K562 (cell line): ENCODE results near the gene PLCD1. TPM values are rescaled to one million over a fixed set of nuclear protein-coding genes. Genes with fewer than 3 reads are reported as not detected.

Experiments used
- CBFB ChIP-seq: sonication (generic); formaldehyde crosslinking; IDR thresholded peaks from 2 replicates; pipeline ENCODE4 v1.4.0; 2020; ENCODE audit warnings: mild to moderate bottlenecking, missing genetic modification reagents
- CREM ChIP-seq: IDR thresholded peaks from 2 replicates; pipeline ENCODE4 v1.6.1; 2014; ENCODE audit warnings: antibody characterized with exemption, low read depth
- DPF2 ChIP-seq: fragments of 450-650 bp; IDR thresholded peaks from 2 replicates; pipeline ENCODE4 v1.6.1; 2016
- FOSL1 ChIP-seq: fragments of 200-800 bp; sonication (Bioruptor generic); conservative IDR thresholded peaks from 2 replicates; pipeline ENCODE4 v1.6.1; 2016; ENCODE audit warnings: missing genetic modification characterization, missing compliant biosample characterization
- FOXK2 ChIP-seq, 2 experiments: fragments of 450-650 bp; IDR thresholded peaks in 1 of 2; conservative IDR thresholded peaks in 1 of 2; 2 replicates each; pipeline ENCODE4 v1.6.1; 2016; ENCODE audit warnings: low read depth in 2 of 2, mild to moderate bottlenecking in 1 of 2
- HNRNPLL ChIP-seq: fragments of 200-400 bp; formaldehyde crosslinking; IDR thresholded peaks from 2 replicates; pipeline ENCODE4 v1.6.1; 2017; ENCODE audit warnings: low read length, low read depth, mild to moderate bottlenecking; ENCODE audit not compliant: poor library complexity, severe bottlenecking
- JUND ChIP-seq, 2 experiments: IDR thresholded peaks; 2 replicates in 1 of 2; 3 replicates in 1 of 2; pipeline ENCODE4 v1.6.1; 2011; ENCODE audit warnings: borderline replicate concordance in 2 of 2, low read depth in 2 of 2, low read length in 2 of 2, improper control_type of control experiment in 1 of 2, missing biosample characterization in 1 of 2, missing genetic modification characterization in 1 of 2, missing genetic modification reagents in 1 of 2
- RAD21 ChIP-seq, 2 experiments: fragments of 250-450 bp in 1 of 2; fragments of 450-650 bp in 1 of 2; sonication (Bioruptor Pico) in 1 of 2; formaldehyde crosslinking in 1 of 2; IDR thresholded peaks in 1 of 2; conservative IDR thresholded peaks in 1 of 2; 2 replicates each; pipeline versions ENCODE4 v1.4.0 to v1.8.0; 2020 to 2022; ENCODE audit warnings: mild to moderate bottlenecking in 2 of 2, moderate library complexity in 1 of 2
- RBM39 ChIP-seq: fragments of 200-400 bp; formaldehyde crosslinking; optimal IDR thresholded peaks from 2 replicates; pipeline ENCODE3; 2018; ENCODE audit warnings: low read depth, low read length
- UBTF ChIP-seq, 2 experiments: IDR thresholded peaks; 2 replicates each; pipeline ENCODE4 v1.6.1; 2012; ENCODE audit warnings: improper control_type of control experiment in 2 of 2, low read depth in 2 of 2, low read length in 2 of 2, borderline replicate concordance in 1 of 2
- USF1 ChIP-seq: sonication (generic); formaldehyde crosslinking; IDR thresholded peaks from 2 replicates; pipeline ENCODE4 v1.9.0; 2022; ENCODE audit warnings: mild to moderate bottlenecking, missing genetic modification reagents
- polyA plus RNA-seq, 8 experiments: library from polyadenylated mRNA; depleted of rRNA in 4 of 8; stranded (reverse) in 5 of 8; unstranded in 3 of 8; fragments of >200 nt; fragmentation: Nextera tagmentation in 2 of 8; fragmentation: Illumina TruSeq in 1 of 8; extraction: Ambion mirVana in 2 of 8; extraction: Trizol in 1 of 8; gene quantifications; 2 replicates each; pipeline versions ENCODE4 v1.2.1 to v1.2.3, GENCODE V29; 2011 to 2014; ENCODE audit warnings: inconsistent platforms in 1 of 8, missing spikeins in 1 of 8
- total RNA-seq, 7 experiments: library from RNA; depleted of rRNA in 6 of 7; stranded (reverse); fragments of >200 nt in 6 of 7; fragmentation: Illumina TruSeq in 2 of 7; extraction: Trizol in 2 of 7; gene quantifications; 2 replicates each; pipeline versions ENCODE4 v1.2.1 to v1.2.3, GENCODE V29; 2011 to 2021; ENCODE audit warnings: low replicate concordance in 1 of 7
- TF ChIP-seq, protein P1 (sequence below): fragments of 250-450 bp; sonication (Bioruptor Pico); IDR thresholded peaks from 2 replicates; pipeline ENCODE4 v1.5.0; 2021
- TF ChIP-seq, protein P2 (sequence below): fragments of 450-650 bp; formaldehyde crosslinking; IDR thresholded peaks from 2 replicates; pipeline ENCODE4 v1.4.0; 2022; ENCODE audit warnings: missing genetic modification characterization
- TF ChIP-seq, protein P3 (sequence below): sonication (generic); formaldehyde crosslinking; IDR thresholded peaks from 2 replicates; pipeline ENCODE4 v1.8.0; 2023; ENCODE audit warnings: mild to moderate bottlenecking, missing genetic modification reagents
- TF ChIP-seq, protein P4 (sequence below), 2 experiments: fragments of 450-650 bp in 1 of 2; sonication (generic) in 1 of 2; formaldehyde crosslinking; conservative IDR thresholded peaks; 2 replicates each; pipeline versions ENCODE4 v1.4.0 to v1.8.1; 2020 to 2022; ENCODE audit warnings: mild to moderate bottlenecking in 1 of 2, missing genetic modification reagents in 1 of 2

The PLCD1 gene
- total and polyA plus RNA-seq, 9 of the 15 experiments (the other 6 are each of a cell fraction or from before 2014, with no cell fraction given) = 5.4 to 209 (median 116) TPM

- TF ChIP-seq, protein P1, sequence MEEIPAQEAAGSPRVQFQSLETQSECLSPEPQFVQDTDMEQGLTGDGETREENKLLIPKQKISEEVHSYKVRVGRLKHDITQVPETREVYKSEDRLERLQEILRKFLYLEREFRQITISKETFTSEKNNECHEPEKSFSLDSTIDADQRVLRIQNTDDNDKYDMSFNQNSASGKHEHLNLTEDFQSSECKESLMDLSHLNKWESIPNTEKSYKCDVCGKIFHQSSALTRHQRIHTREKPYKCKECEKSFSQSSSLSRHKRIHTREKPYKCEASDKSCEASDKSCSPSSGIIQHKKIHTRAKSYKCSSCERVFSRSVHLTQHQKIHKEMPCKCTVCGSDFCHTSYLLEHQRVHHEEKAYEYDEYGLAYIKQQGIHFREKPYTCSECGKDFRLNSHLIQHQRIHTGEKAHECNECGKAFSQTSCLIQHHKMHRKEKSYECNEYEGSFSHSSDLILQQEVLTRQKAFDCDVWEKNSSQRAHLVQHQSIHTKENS (CRISPR knock-in tag) = no peak
- TF ChIP-seq UBTF (IDR thresholded peaks at IDR 0.05; ENCODE audit: borderline replicate concordance in 1 of 2, low read depth in 2 of 2, low read length in 2 of 2) (0 out of 4 replicates have a peak, but pooled peaks of 1 of the 2 experiments have one; percentile 13), HNRNPLL (peak; percentile 15), CBFB (CRISPR knock-in tag) (peak; percentile 75; the same call in 1 of the 2 replicates), RAD21 (CRISPR knock-in tag; conservative IDR thresholded peaks at IDR 0.05 in 1 of 2, IDR thresholded peaks at IDR 0.05 in 1 of 2) (peak; percentile 63 to 85), USF1 (CRISPR knock-in tag) (peak; percentile 85), DPF2 (no peak), FOSL1 (no peak), CREM (peak; percentile 78), JUND (IDR thresholded peaks at IDR 0.05; ENCODE audit: borderline replicate concordance, low read depth, low read length) (peak; percentile 57; the same call in 1 of the 2 replicates), JUND (tag; IDR thresholded peaks at IDR 0.05; ENCODE audit: borderline replicate concordance, low read depth, low read length) (peak; percentile 68; the same call in 2 of the 3 replicates), FOXK2 (conservative IDR thresholded peaks at IDR 0.05 in 1 of 2, IDR thresholded peaks at IDR 0.05 in 1 of 2; ENCODE audit: low read depth in 2 of 2) (peak in 1 of 2 experiments; percentile 31; a peak in 1 of 4 replicates), RBM39 (no peak)
- TF ChIP-seq, protein P2, sequence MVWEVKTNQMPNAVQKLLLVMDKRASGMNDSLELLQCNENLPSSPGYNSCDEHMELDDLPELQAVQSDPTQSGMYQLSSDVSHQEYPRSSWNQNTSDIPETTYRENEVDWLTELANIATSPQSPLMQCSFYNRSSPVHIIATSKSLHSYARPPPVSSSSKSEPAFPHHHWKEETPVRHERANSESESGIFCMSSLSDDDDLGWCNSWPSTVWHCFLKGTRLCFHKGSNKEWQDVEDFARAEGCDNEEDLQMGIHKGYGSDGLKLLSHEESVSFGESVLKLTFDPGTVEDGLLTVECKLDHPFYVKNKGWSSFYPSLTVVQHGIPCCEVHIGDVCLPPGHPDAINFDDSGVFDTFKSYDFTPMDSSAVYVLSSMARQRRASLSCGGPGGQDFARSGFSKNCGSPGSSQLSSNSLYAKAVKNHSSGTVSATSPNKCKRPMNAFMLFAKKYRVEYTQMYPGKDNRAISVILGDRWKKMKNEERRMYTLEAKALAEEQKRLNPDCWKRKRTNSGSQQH = no peak
- TF ChIP-seq, protein P3, sequence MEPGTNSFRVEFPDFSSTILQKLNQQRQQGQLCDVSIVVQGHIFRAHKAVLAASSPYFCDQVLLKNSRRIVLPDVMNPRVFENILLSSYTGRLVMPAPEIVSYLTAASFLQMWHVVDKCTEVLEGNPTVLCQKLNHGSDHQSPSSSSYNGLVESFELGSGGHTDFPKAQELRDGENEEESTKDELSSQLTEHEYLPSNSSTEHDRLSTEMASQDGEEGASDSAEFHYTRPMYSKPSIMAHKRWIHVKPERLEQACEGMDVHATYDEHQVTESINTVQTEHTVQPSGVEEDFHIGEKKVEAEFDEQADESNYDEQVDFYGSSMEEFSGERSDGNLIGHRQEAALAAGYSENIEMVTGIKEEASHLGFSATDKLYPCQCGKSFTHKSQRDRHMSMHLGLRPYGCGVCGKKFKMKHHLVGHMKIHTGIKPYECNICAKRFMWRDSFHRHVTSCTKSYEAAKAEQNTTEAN = peak; percentile 8; the same call in 1 of the 2 replicates
- TF ChIP-seq, protein P4, sequence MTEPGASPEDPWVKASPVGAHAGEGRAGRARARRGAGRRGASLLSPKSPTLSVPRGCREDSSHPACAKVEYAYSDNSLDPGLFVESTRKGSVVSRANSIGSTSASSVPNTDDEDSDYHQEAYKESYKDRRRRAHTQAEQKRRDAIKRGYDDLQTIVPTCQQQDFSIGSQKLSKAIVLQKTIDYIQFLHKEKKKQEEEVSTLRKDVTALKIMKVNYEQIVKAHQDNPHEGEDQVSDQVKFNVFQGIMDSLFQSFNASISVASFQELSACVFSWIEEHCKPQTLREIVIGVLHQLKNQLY (CRISPR knock-in tag; conservative IDR thresholded peaks at IDR 0.05) = no peak
These were observed 24.9 kb downstream of the PLCD1 start (continued) for GRCh38 chr3:38004415-38005075.
